CD4-positive, alpha-beta T cell (primary cell): ENCODE results near the gene NUP42. TPM values are rescaled to one million over a fixed set of nuclear protein-coding genes. Genes with fewer than 3 reads are reported as not detected.

Experiments
- ATAC-seq: fragments of 200-7000 bp; cut with Tn5 transposase; one replicate; pipeline ENCODE4 v1.10.0; 2022; ENCODE audit warnings: mild to moderate bottlenecking; ENCODE audit not compliant: poor library complexity
- CTCF ChIA-PET: fragments of 350-600 bp; sonication (Branson Sonifier 250); formaldehyde crosslinking; loops from one replicate; lab custom pipeline; 2021; ENCODE audit warnings: antibody characterized with exemption, inconsistent platforms; lab: Charles Lee
- POLR2A ChIA-PET: fragments of 350-600 bp; sonication (Branson Sonifier 250); formaldehyde crosslinking; loops from one replicate; lab custom pipeline; 2021; ENCODE audit warnings: antibody characterized with exemption, inconsistent platforms; lab: Charles Lee
- DNase-seq, 14 experiments: peaks; one replicate each; pipeline ENCODE4 v3.0.0-alpha.2; 2013 to 2020; ENCODE audit warnings: mixed read lengths in 2 of 14
- H3K27ac ChIP-seq, 2 donors: one replicate each; pipeline versions ENCODE4 v1.5.1 to v1.7.0; 2013; ENCODE audit warnings: low read length in 2 of 2, low read depth in 1 of 2, mild to moderate bottlenecking in 1 of 2
- H3K27me3 ChIP-seq, 2 experiments: 1 replicate in 1 of 2; 2 replicates in 1 of 2; pipeline versions ENCODE4 v1.6.1 to v1.7.0; 2013; ENCODE audit warnings: low read length in 2 of 2, control low read depth in 1 of 2, mild to moderate bottlenecking in 1 of 2, moderate library complexity in 1 of 2; ENCODE audit not compliant: insufficient read depth in 2 of 2, control insufficient read depth in 1 of 2
- H3K36me3 ChIP-seq: one replicate; pipeline ENCODE4 v1.6.1; 2013; ENCODE audit warnings: low read length, control low read depth; ENCODE audit not compliant: insufficient read depth
- H3K4me1 ChIP-seq: one replicate; pipeline ENCODE4 v1.6.1; 2013; ENCODE audit warnings: low read length, control low read depth; ENCODE audit not compliant: insufficient read depth
- H3K4me3 ChIP-seq: one replicate; pipeline ENCODE4 v1.5.1; 2013; ENCODE audit warnings: mild to moderate bottlenecking, low read length, moderate library complexity
- H3K9me3 ChIP-seq, 2 experiments: 1 replicate in 1 of 2; 2 replicates in 1 of 2; pipeline versions ENCODE4 v1.6.1 to v1.7.0; 2013; ENCODE audit warnings: low read length in 2 of 2, mild to moderate bottlenecking in 2 of 2, control low read depth in 1 of 2, moderate library complexity in 1 of 2; ENCODE audit not compliant: control insufficient read depth in 1 of 2, insufficient read depth in 1 of 2
- H3K27ac Mint-ChIP-seq: one replicate; pipeline ENCODE4 v1.8.0; 2020; ENCODE audit warnings: mixed read lengths
- H3K27me3 Mint-ChIP-seq: one replicate; pipeline ENCODE4 v1.8.0; 2021; ENCODE audit warnings: mixed read lengths
- H3K36me3 Mint-ChIP-seq: one replicate; pipeline ENCODE4 v1.8.0; 2021; ENCODE audit warnings: low read depth, mixed read lengths
- H3K4me1 Mint-ChIP-seq: one replicate; pipeline ENCODE4 v1.8.0; 2021; ENCODE audit warnings: low read depth, mixed read lengths
- H3K4me3 Mint-ChIP-seq: one replicate; pipeline ENCODE4 v1.8.0; 2020; ENCODE audit warnings: mild to moderate bottlenecking, mixed read lengths
- H3K9me3 Mint-ChIP-seq: one replicate; pipeline ENCODE4 v1.8.0; 2020; ENCODE audit warnings: mixed read lengths
- intact Hi-C, 2 experiments: fragments of 100-400 bp; cut with DNase I in 1 of 2; cut with micrococcal nuclease in 1 of 2; formaldehyde crosslinking; loops; one replicate each; pipeline versions ENCODE4 v1.15.1 to v1.9.0; 2023 to 2025; cut with DNase I, micrococcal nuclease
- total RNA-seq, 174 experiments: library from RNA in 2 of 174; stranded (reverse) in 2 of 174; gene quantifications; one replicate each; pipeline ENCODE4 v1.2.3 and lab custom pipeline; 2021 to 2026
- TF ChIP-seq, protein P1 (sequence below): fragments of 200-600 bp; IDR thresholded peaks from one replicate; pipeline ENCODE4 v1.8.0; 2022; ENCODE audit warnings: antibody characterized with exemption, mild to moderate bottlenecking

The NUP42 gene
- total RNA-seq, 2 experiments from 2014 or later: 19.4 to 20.1 TPM

- intact Hi-C loops: no loop called here
- TF ChIP-seq, protein P1, sequence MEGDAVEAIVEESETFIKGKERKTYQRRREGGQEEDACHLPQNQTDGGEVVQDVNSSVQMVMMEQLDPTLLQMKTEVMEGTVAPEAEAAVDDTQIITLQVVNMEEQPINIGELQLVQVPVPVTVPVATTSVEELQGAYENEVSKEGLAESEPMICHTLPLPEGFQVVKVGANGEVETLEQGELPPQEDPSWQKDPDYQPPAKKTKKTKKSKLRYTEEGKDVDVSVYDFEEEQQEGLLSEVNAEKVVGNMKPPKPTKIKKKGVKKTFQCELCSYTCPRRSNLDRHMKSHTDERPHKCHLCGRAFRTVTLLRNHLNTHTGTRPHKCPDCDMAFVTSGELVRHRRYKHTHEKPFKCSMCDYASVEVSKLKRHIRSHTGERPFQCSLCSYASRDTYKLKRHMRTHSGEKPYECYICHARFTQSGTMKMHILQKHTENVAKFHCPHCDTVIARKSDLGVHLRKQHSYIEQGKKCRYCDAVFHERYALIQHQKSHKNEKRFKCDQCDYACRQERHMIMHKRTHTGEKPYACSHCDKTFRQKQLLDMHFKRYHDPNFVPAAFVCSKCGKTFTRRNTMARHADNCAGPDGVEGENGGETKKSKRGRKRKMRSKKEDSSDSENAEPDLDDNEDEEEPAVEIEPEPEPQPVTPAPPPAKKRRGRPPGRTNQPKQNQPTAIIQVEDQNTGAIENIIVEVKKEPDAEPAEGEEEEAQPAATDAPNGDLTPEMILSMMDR: no peak
- Mint-ChIP-seq H3K9me3 (no peaks in the 10 kb centered on the region), H3K4me3 (no peak overlapping the region), H3K27ac (no peak overlapping the region), H3K36me3 (peaks cover 18% of the 10 kb centered on the region), H3K4me1 (no peaks in the 10 kb centered on the region), H3K27me3 (no peaks in the 10 kb centered on the region)
- Histone ChIP-seq H3K36me3 (peaks cover 7% of the 10 kb centered on the region), H3K9me3 (no peaks in the 10 kb centered on the region), H3K27ac (no peak overlapping the region), H3K4me3 (no peak overlapping the region), H3K4me1 (no peaks in the 10 kb centered on the region), H3K27me3 (no peaks in the 10 kb centered on the region)
- CTCF ChIA-PET: no interaction called here
- DNase-seq (no peak), ATAC-seq (no peak)
- POLR2A ChIA-PET: no interaction called here
Measured at GRCh38 chr7:23167691-23168090, 14.2 kb upstream of the NUP42 start.

GRCh38 chr7:23168111-23168885 is 13.6 kb upstream of the NUP42 start:
- no peaks in the 10 kb centered on the region for H3K4me1 ChIP-seq
- no peak overlapping the region for H3K27ac ChIP-seq
- CTCF ChIA-PET: no interaction called here
- no peak overlapping the region for H3K4me3 ChIP-seq
- Mint-ChIP-seq H3K4me3 (no peak overlapping the region), H3K27ac (no peak overlapping the region), H3K4me1 (no peaks in the 10 kb centered on the region), H3K9me3 (no peaks in the 10 kb centered on the region), H3K27me3 (no peaks in the 10 kb centered on the region), H3K36me3 (peaks cover 20% of the 10 kb centered on the region)
- TF ChIP-seq, protein P1: no peak
- intact Hi-C loops: no loop called here
- POLR2A ChIA-PET: no interaction called here
- ATAC-seq (no peak), DNase-seq (no peak)
- no peaks in the 10 kb centered on the region for H3K9me3 ChIP-seq
- H3K36me3 ChIP-seq: peaks cover 7% of the 10 kb centered on the region
- no peaks in the 10 kb centered on the region for H3K27me3 ChIP-seq

- TF ChIP-seq, protein P1: no peak
Measured at GRCh38 chr7:23175938-23176337, 5.9 kb upstream of the NUP42 start.

More at GRCh38 chr7:23175938-23176337, 5.9 kb upstream of the NUP42 start:
- no peaks in the 10 kb centered on the region for H3K9me3 ChIP-seq
- H3K4me1 ChIP-seq: peaks cover 1% of the 10 kb centered on the region
- Mint-ChIP-seq H3K9me3 (no peaks in the 10 kb centered on the region), H3K27me3 (no peaks in the 10 kb centered on the region), H3K4me3 (no peak overlapping the region), H3K36me3 (peaks cover 21% of the 10 kb centered on the region), H3K4me1 (peaks cover 4% of the 10 kb centered on the region), H3K27ac (no peak overlapping the region)
- DNase-seq (no peak), ATAC-seq (no peak)
- intact Hi-C loops: no loop called here
- no peak overlapping the region for H3K27ac ChIP-seq
- no peaks in the 10 kb centered on the region for H3K36me3 ChIP-seq
- no peak overlapping the region for H3K4me3 ChIP-seq
- ChIA-PET POLR2A (interaction anchor here (1.5 to 1.7 kb wide), 2 partner anchors 70 kb away, joined by 4 to 5 read pairs; no protein-coding TSS in a partner anchor), CTCF (interaction anchor here (0.7 kb wide), 1 partner anchor 371 kb away, joined by 5 read pairs; no protein-coding TSS in a partner anchor)
- H3K27me3 ChIP-seq: no peaks in the 10 kb centered on the region
